Measurements from ENCODE around the gene HPS1.

Gene HPS1

GRCh38 chr10:98402931-98403718 lies 43.6 kb downstream of the HPS1 start:
- no peak for TF ChIP-seq CTCF (conservative IDR thresholded peaks at IDR 0.05; ENCODE audit: control insufficient read depth, insufficient read depth, low read depth, low read length)
- H3K4me3 ChIP-seq (ENCODE audit: control insufficient read depth, low read depth, low read length) = no peak overlapping the region
- DNase-seq (ENCODE audit: low read depth) = no peak

- no peak overlapping the region for H3K4me3 ChIP-seq (ENCODE audit: control insufficient read depth, low read depth, low read length)
- DNase-seq (ENCODE audit: low read depth) = no peak
- no peak for TF ChIP-seq CTCF (conservative IDR thresholded peaks at IDR 0.05; ENCODE audit: control insufficient read depth, insufficient read depth, low read depth, low read length)
These were observed 44.3 kb downstream of the HPS1 start for GRCh38 chr10:98402478-98402877.

GRCh38 chr10:98400482-98400881 lies 46.3 kb downstream of the HPS1 start:
- peak; percentile 37 for DNase-seq (ENCODE audit: low read depth)
- TF ChIP-seq CTCF (conservative IDR thresholded peaks at IDR 0.05; ENCODE audit: control insufficient read depth, insufficient read depth, low read depth, low read length) = no peak
- no peak overlapping the region for H3K4me3 ChIP-seq (ENCODE audit: control insufficient read depth, low read depth, low read length)

- no peak overlapping the region for H3K4me3 ChIP-seq (ENCODE audit: control insufficient read depth, low read depth, low read length)
- no peak for TF ChIP-seq CTCF (conservative IDR thresholded peaks at IDR 0.05; ENCODE audit: control insufficient read depth, insufficient read depth, low read depth, low read length)
These were observed 47.0 kb downstream of the HPS1 start for GRCh38 chr10:98399784-98400183.

GRCh38 chr10:98397089-98397600 lies 49.6 kb downstream of the HPS1 start:
- DNase-seq (ENCODE audit: low read depth) = no peak
- TF ChIP-seq CTCF (conservative IDR thresholded peaks at IDR 0.05; ENCODE audit: control insufficient read depth, insufficient read depth, low read depth, low read length) = no peak
- H3K4me3 ChIP-seq (ENCODE audit: control insufficient read depth, low read depth, low read length) = no peak overlapping the region

More at GRCh38 chr10:98399784-98400183, 47.0 kb downstream of the HPS1 start:
- no peak for DNase-seq (ENCODE audit: low read depth)

- no peak for DNase-seq (ENCODE audit: low read depth)
- no peak overlapping the region for H3K4me3 ChIP-seq (ENCODE audit: control insufficient read depth, low read depth, low read length)
- TF ChIP-seq CTCF (conservative IDR thresholded peaks at IDR 0.05; ENCODE audit: control insufficient read depth, insufficient read depth, low read depth, low read length) = no peak
These were observed 50.4 kb downstream of the HPS1 start for GRCh38 chr10:98396096-98397063.
